HepG2 (cell line): ENCODE data around the gene MTHFD1L. TPM values are rescaled to one million over a fixed set of nuclear protein-coding genes. Genes with fewer than 3 reads are reported as not detected.

Source experiments
- BRCA1 ChIP-seq: sonication (generic); formaldehyde crosslinking; IDR thresholded peaks from 2 replicates; pipeline ENCODE4 v1.4.0; 2020; ENCODE audit warnings: missing genetic modification reagents
- CCAR2 ChIP-seq: fragments of 200-400 bp; formaldehyde crosslinking; optimal IDR thresholded peaks from 2 replicates; pipeline ENCODE3; 2018; ENCODE audit warnings: low read depth, mild to moderate bottlenecking, low read length, moderate library complexity
- GABPA ChIP-seq, 2 experiments: IDR thresholded peaks; 2 replicates each; pipeline ENCODE4 v1.6.1; 2011 to 2016; ENCODE audit warnings: low read depth in 2 of 2, low read length in 1 of 2, missing biosample characterization in 1 of 2, missing genetic modification characterization in 1 of 2
- GLI4 ChIP-seq: sonication (generic); formaldehyde crosslinking; IDR thresholded peaks from 2 replicates; pipeline ENCODE4 v1.5.1; 2020; ENCODE audit warnings: missing genetic modification reagents, mild to moderate bottlenecking, moderate library complexity, borderline replicate concordance
- HNF4G ChIP-seq, 2 experiments: sonication (generic) in 1 of 2; formaldehyde crosslinking in 1 of 2; IDR thresholded peaks; 2 replicates each; pipeline versions ENCODE4 v1.4.0 to v1.6.1; 2011 to 2020; ENCODE audit warnings: borderline replicate concordance in 2 of 2, low read depth in 2 of 2, mild to moderate bottlenecking in 2 of 2, low read length in 1 of 2, missing genetic modification reagents in 1 of 2, moderate library complexity in 1 of 2
- HNRNPL ChIP-seq: fragments of 200-400 bp; formaldehyde crosslinking; IDR thresholded peaks from 2 replicates; pipeline ENCODE4 v1.6.1; 2017; ENCODE audit warnings: mild to moderate bottlenecking, low read depth, low read length
- HOXA9 ChIP-seq: sonication (generic); formaldehyde crosslinking; IDR thresholded peaks from 2 replicates; pipeline ENCODE4 v1.8.1; 2022; ENCODE audit warnings: missing genetic modification reagents, mild to moderate bottlenecking, moderate library complexity, borderline replicate concordance
- KDM5B ChIP-seq: sonication (generic); formaldehyde crosslinking; IDR thresholded peaks from 2 replicates; pipeline ENCODE4 v1.4.0; 2020; ENCODE audit warnings: missing genetic modification reagents, mild to moderate bottlenecking, borderline replicate concordance
- MATR3 ChIP-seq: sonication (generic); formaldehyde crosslinking; IDR thresholded peaks from 2 replicates; pipeline ENCODE4 v1.4.0; 2020; ENCODE audit warnings: missing genetic modification reagents
- MAX ChIP-seq: IDR thresholded peaks from 2 replicates; pipeline ENCODE4 v1.6.1; 2012; ENCODE audit warnings: inconsistent platforms
- MEF2D ChIP-seq: sonication (generic); formaldehyde crosslinking; IDR thresholded peaks from 2 replicates; pipeline ENCODE4 v1.5.1; 2020; ENCODE audit warnings: mild to moderate bottlenecking, missing genetic modification reagents
- PRDM4 ChIP-seq: sonication (generic); formaldehyde crosslinking; IDR thresholded peaks from 2 replicates; pipeline ENCODE4 v1.9.0; 2021; ENCODE audit warnings: missing genetic modification reagents, borderline replicate concordance
- RFXANK ChIP-seq: IDR thresholded peaks from 2 replicates; pipeline ENCODE4 v1.6.1; 2016
- RORA ChIP-seq: sonication (generic); formaldehyde crosslinking; IDR thresholded peaks from 2 replicates; pipeline ENCODE4 v1.5.0; 2020; ENCODE audit warnings: mild to moderate bottlenecking, missing genetic modification reagents, moderate library complexity
- TBX3 ChIP-seq: fragments of 450-650 bp; IDR thresholded peaks from 2 replicates; pipeline ENCODE4 v1.6.1; 2017; ENCODE audit warnings: antibody characterized with exemption, mild to moderate bottlenecking, inconsistent platforms, borderline replicate concordance
- ZBTB1 ChIP-seq: sonication (generic); formaldehyde crosslinking; IDR thresholded peaks from 2 replicates; pipeline ENCODE4 v1.4.0; 2020; ENCODE audit warnings: missing genetic modification reagents, borderline replicate concordance
- ZFP37 ChIP-seq: sonication (generic); formaldehyde crosslinking; IDR thresholded peaks from 2 replicates; pipeline ENCODE4 v1.4.0; 2020; ENCODE audit warnings: missing genetic modification reagents, borderline replicate concordance
- ZNF10 ChIP-seq: sonication (generic); formaldehyde crosslinking; IDR thresholded peaks from 2 replicates; pipeline ENCODE4 v1.4.0; 2020; ENCODE audit warnings: mild to moderate bottlenecking, low read depth, missing genetic modification reagents, borderline replicate concordance
- ZNF280D ChIP-seq: sonication (generic); formaldehyde crosslinking; IDR thresholded peaks from 2 replicates; pipeline ENCODE4 v1.5.1; 2020; ENCODE audit warnings: mild to moderate bottlenecking, missing genetic modification reagents
- ZNF629 ChIP-seq: sonication (generic); formaldehyde crosslinking; conservative IDR thresholded peaks from 2 replicates; pipeline ENCODE4 v1.5.0; 2020; ENCODE audit warnings: missing genetic modification reagents
- ZNF672 ChIP-seq: sonication (generic); formaldehyde crosslinking; IDR thresholded peaks from 2 replicates; pipeline ENCODE4 v1.8.1; 2022; ENCODE audit warnings: missing genetic modification reagents
- ZNF674 ChIP-seq: sonication (generic); formaldehyde crosslinking; IDR thresholded peaks from 2 replicates; pipeline ENCODE4 v1.5.0; 2020; ENCODE audit warnings: low read depth, mild to moderate bottlenecking, missing genetic modification reagents
- ZNF678 ChIP-seq: sonication (generic); formaldehyde crosslinking; IDR thresholded peaks from 2 replicates; pipeline ENCODE4 v1.4.0; 2020; ENCODE audit warnings: mild to moderate bottlenecking, missing genetic modification reagents
- ZNF792 ChIP-seq: IDR thresholded peaks from 2 replicates; pipeline ENCODE4 v1.6.1; 2016
- polyA plus RNA-seq, 8 experiments: library from polyadenylated mRNA; depleted of rRNA in 3 of 8; stranded (reverse) in 7 of 8; unstranded in 1 of 8; fragments of >200 nt; fragmentation: Illumina TruSeq in 4 of 8; extraction: Trizol in 4 of 8; gene quantifications; 2 replicates each; pipeline versions ENCODE4 v1.2.1 to v1.2.3, GENCODE V29; 2011 to 2016; ENCODE audit warnings: low read depth in 4 of 8, missing spikeins in 1 of 8, mixed read lengths in 1 of 8; ENCODE audit not compliant: insufficient read depth in 1 of 8
- total RNA-seq, 5 experiments: library from RNA; depleted of rRNA; stranded (reverse); fragments of >200 nt; fragmentation: Illumina TruSeq; extraction: Trizol; gene quantifications; 2 replicates each; pipeline ENCODE4 v1.2.3, GENCODE V29; 2016; ENCODE audit warnings: low read depth in 1 of 5

Gene MTHFD1L
- total and polyA plus RNA-seq, 2 of the 13 experiments (the other 11 are each of a cell fraction or from before 2014, with no cell fraction given), result 24.0 to 39.6 TPM

- TF ChIP-seq ZNF280D (CRISPR knock-in tag) (peak; percentile 29; the same call in 1 of the 2 replicates), GLI4 (CRISPR knock-in tag) (no peak), ZFP37 (CRISPR knock-in tag) (no peak), ZNF672 (CRISPR knock-in tag) (no peak), CCAR2 (no peak), ZNF629 (CRISPR knock-in tag) (peak; percentile 50), HNF4G (IDR thresholded peaks at IDR 0.05; ENCODE audit: borderline replicate concordance, low read depth, low read length) (no peak), HNF4G (CRISPR knock-in tag; IDR thresholded peaks at IDR 0.05; ENCODE audit: borderline replicate concordance, low read depth) (peak; percentile 79), MEF2D (no peak), RFXANK (CRISPR knock-in tag) (no peak), PRDM4 (no peak), BRCA1 (CRISPR knock-in tag) (peak; percentile 46; the same call in 1 of the 2 replicates), ZNF678 (CRISPR knock-in tag) (peak; percentile 80), MAX (peak; percentile 100), ZNF792 (CRISPR knock-in tag) (peak; percentile 67; the same call in 1 of the 2 replicates), ZNF674 (CRISPR knock-in tag) (no peak), TBX3 (no peak), GABPA (IDR thresholded peaks at IDR 0.05; ENCODE audit: low read depth, low read length) (peak; percentile 8; the same call in 1 of the 2 replicates), GABPA (CRISPR knock-in tag; IDR thresholded peaks at IDR 0.05; ENCODE audit: low read depth) (no peak), ZNF10 (CRISPR knock-in tag) (no peak), ZBTB1 (no peak), HOXA9 (CRISPR knock-in tag) (no peak; the same call in 1 of the 2 replicates), HNRNPL (no peak), KDM5B (peak; percentile 90), RORA (CRISPR knock-in tag) (no peak), MATR3 (CRISPR knock-in tag) (no peak)
Observed at GRCh38 chr6:150866147-150866990, 867 bp downstream of the MTHFD1L start (continued).
